H1 (cell line): ENCODE data around the gene HRCT1. TPM values are rescaled to one million over a fixed set of nuclear protein-coding genes. Genes with fewer than 3 reads are reported as not detected.
A peak's percentile ranks its signal among the peaks of the same experiment; 100 is the strongest.

Experiments used
- CTCF ChIA-PET: fragments of 300-600 bp; sonication (Branson Sonifier 250); formaldehyde crosslinking; loops from one replicate; lab custom pipeline; 2021; ENCODE audit not compliant: partially characterized antibody; lab: Charles Lee
- POLR2A ChIA-PET: fragments of 300-600 bp; sonication (Branson Sonifier 250); formaldehyde crosslinking; loops from one replicate; lab custom pipeline; 2021; ENCODE audit warnings: inconsistent platforms; ENCODE audit not compliant: partially characterized antibody; lab: Charles Lee
- DNase-seq, 2 experiments: peaks; one replicate each; pipeline versions ENCODE4 v3.0.0 to v3.0.0-alpha.2; 2010 to 2022; ENCODE audit warnings: low spot score in 2 of 2, low read depth in 1 of 2, mixed read lengths in 1 of 2
- FAIRE-seq: peaks from 2 replicates; lab custom pipeline; 2011; peaks lifted over from hg19 to GRCh38; lab: Jason Lieb, UNC
- H2AFZ ChIP-seq: 2 replicates; pipeline ENCODE4 v1.8.1; 2012; ENCODE audit warnings: low read length, inconsistent platforms
- H2AK5ac ChIP-seq: 2 replicates; pipeline ENCODE4 v1.6.1; 2013; ENCODE audit warnings: low read depth, low read length
- H2BK120ac ChIP-seq: replicated peaks from 2 replicates; pipeline ENCODE3; 2013; ENCODE audit warnings: low read depth, low read length, inconsistent platforms
- H2BK12ac ChIP-seq: 2 replicates; pipeline ENCODE4 v1.6.1; 2013; ENCODE audit warnings: low read depth, low read length
- H2BK15ac ChIP-seq: 2 replicates; pipeline ENCODE4 v1.6.1; 2013; ENCODE audit warnings: low read length
- H2BK20ac ChIP-seq: 2 replicates; pipeline ENCODE4 v1.6.1; 2013; ENCODE audit warnings: low read length
- H2BK5ac ChIP-seq: 2 replicates; pipeline ENCODE4 v1.6.1; 2013; ENCODE audit warnings: low read depth, low read length
- H3K14ac ChIP-seq: 2 replicates; pipeline ENCODE4 v1.6.1; 2013; ENCODE audit warnings: inconsistent platforms; ENCODE audit not compliant: insufficient read length
- H3K18ac ChIP-seq: 2 replicates; pipeline ENCODE4 v1.6.1; 2013; ENCODE audit warnings: low read length; ENCODE audit errors: extremely low read depth
- H3K23ac ChIP-seq: 2 replicates; pipeline ENCODE4 v1.6.1; 2013; ENCODE audit warnings: inconsistent platforms; ENCODE audit not compliant: insufficient read length
- H3K23me2 ChIP-seq: 2 replicates; pipeline ENCODE4 v1.6.1; 2013; ENCODE audit warnings: low read depth, low read length
- H3K27ac ChIP-seq: 2 replicates; pipeline ENCODE4 v1.6.1; 2011; ENCODE audit warnings: low read depth, low read length, inconsistent platforms
- H3K27me3 ChIP-seq, 4 experiments: replicated peaks in 1 of 4; 1 replicate in 1 of 4; 2 replicates in 3 of 4; pipeline versions ENCODE4 v1.6.1 to v1.8.1; 2011 to 2013; ENCODE audit warnings: low read length in 3 of 4, mild to moderate bottlenecking in 3 of 4, inconsistent platforms in 2 of 4, mixed read lengths in 2 of 4, moderate library complexity in 1 of 4; ENCODE audit not compliant: control insufficient read depth in 3 of 4, insufficient read depth in 3 of 4; ENCODE audit errors: extremely low read depth in 1 of 4
- H3K36me3 ChIP-seq, 4 experiments: 2 replicates each; pipeline versions ENCODE4 v1.6.1 to v1.8.1; 2011 to 2013; ENCODE audit warnings: mild to moderate bottlenecking in 4 of 4, low read length in 3 of 4, moderate library complexity in 2 of 4, control low read depth in 1 of 4, inconsistent platforms in 1 of 4; ENCODE audit not compliant: insufficient read depth in 4 of 4, control insufficient read depth in 2 of 4
- H3K4ac ChIP-seq: replicated peaks from 2 replicates; pipeline ENCODE3; 2013; ENCODE audit warnings: low read length, low read depth, mixed read lengths, inconsistent platforms; ENCODE audit not compliant: insufficient read length
- H3K4me1 ChIP-seq, 4 experiments: replicated peaks in 1 of 4; 1 replicate in 1 of 4; 2 replicates in 3 of 4; pipeline versions ENCODE4 v1.6.1 to v1.8.1; 2011 to 2013; ENCODE audit warnings: low read length in 3 of 4, inconsistent platforms in 2 of 4, mixed read lengths in 1 of 4; ENCODE audit not compliant: insufficient read depth in 4 of 4, control insufficient read depth in 3 of 4
- H3K4me2 ChIP-seq, 2 experiments: 2 replicates each; pipeline versions ENCODE4 v1.6.1 to v1.8.1; 2011 to 2013; ENCODE audit warnings: low read depth in 2 of 2, low read length in 2 of 2, control low read depth in 1 of 2, inconsistent platforms in 1 of 2, mild to moderate bottlenecking in 1 of 2; ENCODE audit not compliant: insufficient read depth in 1 of 2
- H3K4me3 ChIP-seq, 4 experiments: fragments of 200-600, 300-600 bp in 1 of 4; sonication (generic), shearing (Covaris generic), sonication (Bioruptor Twin) in 1 of 4; 2 replicates each; pipeline versions ENCODE4 v1.5.1 to v1.8.1; 2011 to 2016; ENCODE audit warnings: low read length in 4 of 4, low read depth in 3 of 4, control low read depth in 2 of 4, inconsistent platforms in 2 of 4, mild to moderate bottlenecking in 2 of 4, mixed read lengths in 1 of 4, moderate library complexity in 1 of 4; ENCODE audit not compliant: insufficient read depth in 2 of 4; ENCODE audit errors: extremely low read depth in 1 of 4
- H3K56ac ChIP-seq: replicated peaks from 2 replicates; pipeline ENCODE3; 2013; ENCODE audit warnings: low read depth, mild to moderate bottlenecking, mixed read lengths, low read length, inconsistent platforms; ENCODE audit not compliant: insufficient read length
- H3K79me1 ChIP-seq: 2 replicates; pipeline ENCODE4 v1.6.1; 2013; ENCODE audit warnings: low read depth, low read length, control low read depth
- H3K79me2 ChIP-seq, 2 experiments: 2 replicates each; pipeline versions ENCODE4 v1.6.1 to v1.8.1; 2012 to 2013; ENCODE audit warnings: low read length in 2 of 2, mild to moderate bottlenecking in 2 of 2, inconsistent platforms in 1 of 2; ENCODE audit not compliant: insufficient read depth in 2 of 2, control insufficient read depth in 1 of 2
- H3K9ac ChIP-seq, 4 experiments: replicated peaks in 1 of 4; 1 replicate in 1 of 4; 2 replicates in 3 of 4; pipeline versions ENCODE4 v1.6.1 to v1.8.1; 2011 to 2013; ENCODE audit warnings: low read depth in 3 of 4, low read length in 3 of 4, control low read depth in 2 of 4, mild to moderate bottlenecking in 2 of 4, moderate library complexity in 2 of 4, inconsistent platforms in 1 of 4; ENCODE audit errors: extremely low read depth in 1 of 4
- H3K9me3 ChIP-seq, 2 experiments: 2 replicates each; pipeline versions ENCODE4 v1.6.1 to v1.8.1; 2012 to 2013; ENCODE audit warnings: mild to moderate bottlenecking in 2 of 2, moderate library complexity in 2 of 2, control low read depth in 1 of 2, inconsistent platforms in 1 of 2, low read depth in 1 of 2, low read length in 1 of 2, mixed read lengths in 1 of 2; ENCODE audit not compliant: insufficient read depth in 2 of 2
- H4K20me1 ChIP-seq, 2 experiments: replicated peaks in 1 of 2; 2 replicates each; pipeline versions ENCODE3 to v1.8.1; 2011 to 2013; ENCODE audit warnings: inconsistent platforms in 2 of 2, low read length in 2 of 2, mild to moderate bottlenecking in 1 of 2; ENCODE audit not compliant: insufficient read depth in 2 of 2, control insufficient read depth in 1 of 2
- H4K5ac ChIP-seq: 2 replicates; pipeline ENCODE4 v1.6.1; 2013; ENCODE audit warnings: low read length, low read depth, mixed read lengths, inconsistent platforms; ENCODE audit not compliant: insufficient read length
- H4K8ac ChIP-seq: 2 replicates; pipeline ENCODE4 v1.8.0; 2013; ENCODE audit warnings: mild to moderate bottlenecking, moderate library complexity, low read length, inconsistent platforms; ENCODE audit not compliant: insufficient read depth; ENCODE audit errors: extremely low read depth
- H4K91ac ChIP-seq: replicated peaks from 2 replicates; pipeline ENCODE3; 2013; ENCODE audit warnings: low read length, mixed read lengths, inconsistent platforms; ENCODE audit not compliant: insufficient read length
- ASH2L ChIP-seq: fragments of 200-600, 300-600 bp; sonication (generic); IDR thresholded peaks from one replicate; pipeline ENCODE4 v1.7.1; 2017; ENCODE audit warnings: low read length
- CEBPB ChIP-seq: IDR thresholded peaks from 2 replicates; pipeline ENCODE4 v1.6.1; 2012; ENCODE audit warnings: low read depth, low read length
- CREB1 ChIP-seq: IDR thresholded peaks from 2 replicates; pipeline ENCODE4 v1.6.1; 2012; ENCODE audit warnings: inconsistent platforms
- GABPA ChIP-seq: IDR thresholded peaks from 2 replicates; pipeline ENCODE4 v1.6.1; 2011; ENCODE audit warnings: mild to moderate bottlenecking, low read length, moderate library complexity, borderline replicate concordance; ENCODE audit not compliant: insufficient read depth
- JUN ChIP-seq: IDR thresholded peaks from 2 replicates; pipeline ENCODE4 v1.6.1; 2011; ENCODE audit warnings: low read depth, mild to moderate bottlenecking, improper control_type of control experiment, low read length
- NRF1 ChIP-seq: IDR thresholded peaks from 2 replicates; pipeline ENCODE4 v1.6.1; 2011; ENCODE audit warnings: mild to moderate bottlenecking, low read depth, low read length, improper control_type of control experiment
- POLR2AphosphoS5 ChIP-seq: IDR thresholded peaks from 2 replicates; pipeline ENCODE4 v1.6.1; 2011; ENCODE audit warnings: low read depth, low read length
- POU5F1 ChIP-seq: IDR thresholded peaks from 2 replicates; pipeline ENCODE4 v1.6.1; 2011; ENCODE audit warnings: low read depth, mild to moderate bottlenecking, low read length, moderate library complexity
- SAP30 ChIP-seq: fragments of 300-600 bp; sonication (generic); IDR thresholded peaks from 2 replicates; pipeline ENCODE4 v1.7.1; 2012; ENCODE audit warnings: low read length, moderate library complexity, mild to moderate bottlenecking, inconsistent platforms; ENCODE audit not compliant: insufficient read depth, insufficient replicate concordance
- SIN3A ChIP-seq, 2 experiments: IDR thresholded peaks in 1 of 2; conservative IDR thresholded peaks in 1 of 2; 2 replicates each; pipeline ENCODE4 v1.6.1; 2011 to 2012; ENCODE audit warnings: low read length in 2 of 2, improper control_type of control experiment in 1 of 2, low read depth in 1 of 2, mild to moderate bottlenecking in 1 of 2
- SP1 ChIP-seq: IDR thresholded peaks from 2 replicates; pipeline ENCODE4 v1.6.1; 2011; ENCODE audit warnings: low read depth, low read length
- SUZ12 ChIP-seq: fragments of 200-600 bp; sonication (generic); IDR thresholded peaks from 2 replicates; pipeline ENCODE4 v1.6.1; 2012; ENCODE audit warnings: mild to moderate bottlenecking, inconsistent platforms, low read length, moderate library complexity, mixed read lengths
- WGBS, 2 experiments: shearing (Covaris generic) in 1 of 2; methylation state at CpG; one replicate each; pipeline versions ENCODE4 v1.1.6 to v1.1.7; 2013 to 2015; ENCODE audit warnings: low lambda C conversion rate in 2 of 2, mixed read lengths in 2 of 2, inconsistent platforms in 1 of 2, low coverage in 1 of 2, missing lambda C conversion rate in 1 of 2; ENCODE audit not compliant: insufficient replicate concordance in 2 of 2, insufficient coverage in 1 of 2, insufficient read length in 1 of 2; ENCODE audit errors: extremely low coverage in 1 of 2, missing lambda C conversion rate in 1 of 2; 5-methylcytosine and 5-hydroxymethylcytosine counted together
- polyA plus RNA-seq, 7 experiments: library from polyadenylated mRNA; depleted of rRNA in 3 of 7; stranded (reverse) in 5 of 7; unstranded in 2 of 7; fragments of >200 nt in 5 of 7; fragments of 200-250 nt in 2 of 7; gene quantifications; 1 replicate in 5 of 7; 2 replicates in 1 of 7; 4 replicates in 1 of 7; pipeline versions ENCODE4 v1.2.1 to v1.2.3, GENCODE V29; 2011 to 2013; ENCODE audit warnings: missing spikeins in 2 of 7, mixed read lengths in 2 of 7
- total RNA-seq: library from RNA; stranded (reverse); fragmentation: NEBNext Ultra II Directional; extraction: Animal tissue kit (Norgen Biotek cat#: 25700); gene quantifications from 2 replicates; pipeline ENCODE4 v1.2.1, GENCODE V29; 2021
- TF ChIP-seq, protein P1 (sequence below): IDR thresholded peaks from 2 replicates; pipeline ENCODE4 v1.6.1; 2012; ENCODE audit warnings: inconsistent platforms

Gene HRCT1
- total and polyA plus RNA-seq, 2 of the 8 experiments (the other 6 are each of a cell fraction or from before 2014, with no cell fraction given) = not detected

DNA sequence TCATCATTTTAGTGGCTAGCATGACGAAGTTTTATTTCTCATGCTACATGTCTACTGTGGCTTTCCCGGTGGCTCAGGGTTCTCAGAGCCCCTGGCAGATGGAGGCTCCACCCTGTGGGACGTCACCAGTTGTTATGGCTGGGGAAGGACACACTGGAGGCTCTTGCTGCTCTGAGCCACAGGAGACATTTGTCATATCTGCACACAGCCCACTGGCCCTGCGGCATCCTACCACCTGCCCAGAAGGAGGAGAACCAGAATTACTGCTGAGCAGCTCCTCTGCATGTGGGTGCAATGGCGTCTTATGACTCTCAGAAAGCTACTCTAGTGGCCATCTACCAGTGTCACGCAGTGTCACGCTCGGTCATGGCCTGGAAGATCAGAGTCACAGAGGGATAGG, 42.4 kb upstream of the HRCT1 start:
- Histone ChIP-seq H3K56ac (no peak overlapping the region), H3K4ac (no peak overlapping the region), H3K9me3 (no peaks in the 10 kb centered on the region), H2BK5ac (no peak overlapping the region), H4K5ac (no peak overlapping the region), H2BK20ac (no peak overlapping the region), H3K36me3 (no peaks in the 10 kb centered on the region), H3K27ac (no peak overlapping the region), H4K20me1 (no peaks in the 10 kb centered on the region), H2BK15ac (no peak overlapping the region), H2AK5ac (no peak overlapping the region), H2BK12ac (0 out of 2 replicates have a peak overlapping the region, but pooled peaks have one; percentile 2), H2AFZ (no peak overlapping the region), H3K79me2 (no peaks in the 10 kb centered on the region), H3K4me2 (no peak overlapping the region), H3K9ac (no peak overlapping the region), H4K91ac (no peak overlapping the region), H3K4me3 (no peak overlapping the region), H3K23me2 (no peaks in the 10 kb centered on the region; the same call in 1 of the 2 replicates), H3K18ac (no peak overlapping the region), H4K8ac (no peak overlapping the region), H3K4me1 (peaks cover 0 to 3% (median under 1%) of the 10 kb centered on the region in 4 experiments; a peak in 4 of 7 replicates), H2BK120ac (no peak overlapping the region), H3K79me1 (no peaks in the 10 kb centered on the region), H3K14ac (no peak overlapping the region), H3K23ac (no peak overlapping the region), H3K27me3 (peaks cover 0 to 2% (median 0%) of the 10 kb centered on the region in 4 experiments; a peak in 1 of 7 replicates)
- CTCF ChIA-PET = interaction anchor here (1.0 to 5.3 kb wide), 11 partner anchors 9 to 41 kb away, joined by 3 to 25 read pairs (median 4); no protein-coding TSS in a partner anchor
- DNase-seq = no peak
- no peak for FAIRE-seq
- TF ChIP-seq SUZ12 = no peak
- no peak for TF ChIP-seq SIN3A (conservative IDR thresholded peaks at IDR 0.05 in 1 of 2, IDR thresholded peaks at IDR 0.05 in 1 of 2; ENCODE audit: low read depth in 1 of 2, low read length in 2 of 2)
- TF ChIP-seq, protein P1, sequence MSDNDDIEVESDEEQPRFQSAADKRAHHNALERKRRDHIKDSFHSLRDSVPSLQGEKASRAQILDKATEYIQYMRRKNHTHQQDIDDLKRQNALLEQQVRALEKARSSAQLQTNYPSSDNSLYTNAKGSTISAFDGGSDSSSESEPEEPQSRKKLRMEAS = no peak
- no peak for TF ChIP-seq SAP30
- no peak for TF ChIP-seq NRF1
- TF ChIP-seq JUN = no peak
- no peak for TF ChIP-seq POU5F1
- no peak for TF ChIP-seq POLR2AphosphoS5
- no peak for TF ChIP-seq CREB1
- TF ChIP-seq CEBPB = no peak
- TF ChIP-seq ASH2L = no peak
- no peak for TF ChIP-seq GABPA
- no peak for TF ChIP-seq SP1
- whole genome bisulfite sequencing, 2 experiments = 75% methylated on average over 8 of the region's 8 CpGs; no CpG with 5 or more reads in 1 of the 2 experiments
- POLR2A ChIA-PET = interaction anchor here (0.6 to 7.4 kb wide), 8 partner anchors 8 to 85 kb away, joined by 3 to 43 read pairs (median 3); partner anchors contain the start of gene HINT2
